CD14-positive monocyte (primary cell): ENCODE data around the gene CARD9. TPM values are rescaled to one million over a fixed set of nuclear protein-coding genes. Genes with fewer than 3 reads are reported as not detected.

Experiments
- DNase-seq, 3 donors: peaks; one replicate each; pipeline ENCODE4 v3.0.0-alpha.2; 2011 to 2022
- H2AFZ ChIP-seq: 2 replicates; pipeline ENCODE4 v1.6.0; 2012; ENCODE audit warnings: mild to moderate bottlenecking, low read depth, low read length, inconsistent platforms; ENCODE audit not compliant: insufficient read depth, poor library complexity, severe bottlenecking
- H3K27ac ChIP-seq, 2 donors: 1 replicate in 1 of 2; 2 replicates in 1 of 2; pipeline ENCODE4 v1.5.1; 2012 to 2013; ENCODE audit warnings: low read length in 2 of 2, control low read depth in 1 of 2, inconsistent platforms in 1 of 2, low read depth in 1 of 2, mild to moderate bottlenecking in 1 of 2
- H3K27me3 ChIP-seq, 2 donors: one replicate each; pipeline versions ENCODE4 v1.6.0 to v1.6.1; 2011 to 2013; ENCODE audit warnings: low read length in 2 of 2; ENCODE audit not compliant: control insufficient read depth in 2 of 2, insufficient read depth in 2 of 2
- H3K36me3 ChIP-seq, 2 donors: replicated peaks in 1 of 2; 1 replicate in 1 of 2; 2 replicates in 1 of 2; pipeline versions ENCODE4 v1.5.1 to v1.6.1; 2012 to 2013; ENCODE audit warnings: low read length in 2 of 2, control low read depth in 1 of 2, inconsistent platforms in 1 of 2, mild to moderate bottlenecking in 1 of 2; ENCODE audit not compliant: insufficient read depth in 2 of 2, control insufficient read depth in 1 of 2
- H3K4me1 ChIP-seq, 2 donors: 1 replicate in 1 of 2; 2 replicates in 1 of 2; pipeline versions ENCODE4 v1.5.1 to v1.6.1; 2012 to 2013; ENCODE audit warnings: low read length in 2 of 2, control low read depth in 1 of 2, inconsistent platforms in 1 of 2, mild to moderate bottlenecking in 1 of 2, moderate library complexity in 1 of 2; ENCODE audit not compliant: insufficient read depth in 2 of 2, control insufficient read depth in 1 of 2
- H3K4me2 ChIP-seq: replicated peaks from 2 replicates; pipeline ENCODE3; 2012; ENCODE audit warnings: low read length, moderate library complexity, mild to moderate bottlenecking; ENCODE audit not compliant: poor library complexity, severe bottlenecking; ENCODE audit errors: extremely low read depth
- H3K4me3 ChIP-seq, 3 experiments: fragments of 200-600 bp in 1 of 3; sonication (generic) in 1 of 3; replicated peaks in 1 of 3; 1 replicate in 2 of 3; 2 replicates in 1 of 3; pipeline ENCODE4 v1.5.1; 2011 to 2013; ENCODE audit warnings: low read length in 3 of 3, mild to moderate bottlenecking in 3 of 3, control low read depth in 2 of 3, low read depth in 2 of 3, inconsistent platforms in 1 of 3, moderate library complexity in 1 of 3
- H3K79me2 ChIP-seq: 2 replicates; pipeline ENCODE4 v1.6.0; 2012; ENCODE audit warnings: mild to moderate bottlenecking, control low read depth, inconsistent platforms, low read length, moderate library complexity; ENCODE audit not compliant: insufficient read depth
- H3K9ac ChIP-seq: 2 replicates; pipeline ENCODE4 v1.6.0; 2017; ENCODE audit warnings: low read length, mild to moderate bottlenecking; ENCODE audit not compliant: insufficient read depth, poor library complexity, severe bottlenecking
- H3K9me3 ChIP-seq, 2 donors: replicated peaks in 1 of 2; 1 replicate in 1 of 2; 2 replicates in 1 of 2; pipeline versions ENCODE4 v1.5.1 to v1.6.1; 2012 to 2013; ENCODE audit warnings: low read length in 2 of 2, control low read depth in 1 of 2; ENCODE audit not compliant: control insufficient read depth in 1 of 2, insufficient read depth in 1 of 2
- H4K20me1 ChIP-seq: 2 replicates; pipeline ENCODE4 v1.6.0; 2012; ENCODE audit warnings: mild to moderate bottlenecking, low read length, control low read depth, moderate library complexity; ENCODE audit not compliant: insufficient read depth
- H3K27ac Mint-ChIP-seq, 7 donors: one replicate each; pipeline ENCODE4 v1.8.0; 2020; ENCODE audit warnings: mild to moderate bottlenecking in 7 of 7, mixed read lengths in 7 of 7, moderate library complexity in 6 of 7, inconsistent platforms in 2 of 7
- H3K27me3 Mint-ChIP-seq, 3 donors: one replicate each; pipeline ENCODE4 v1.8.0; 2021 to 2022; ENCODE audit warnings: low read depth in 3 of 3, mild to moderate bottlenecking in 3 of 3, mixed read lengths in 3 of 3, moderate library complexity in 3 of 3, inconsistent platforms in 1 of 3
- H3K36me3 Mint-ChIP-seq, 2 donors: one replicate each; pipeline ENCODE4 v1.8.0; 2020; ENCODE audit warnings: mixed read lengths in 2 of 2, inconsistent platforms in 1 of 2, mild to moderate bottlenecking in 1 of 2
- H3K4me1 Mint-ChIP-seq: one replicate; pipeline ENCODE4 v1.8.0; 2020; ENCODE audit warnings: mild to moderate bottlenecking, mixed read lengths
- H3K4me3 Mint-ChIP-seq, 2 donors: one replicate each; pipeline ENCODE4 v1.8.0; 2020; ENCODE audit warnings: mild to moderate bottlenecking in 2 of 2, mixed read lengths in 2 of 2, moderate library complexity in 1 of 2
- H3K9me3 Mint-ChIP-seq, 7 donors: one replicate each; pipeline ENCODE4 v1.8.0; 2020 to 2022; ENCODE audit warnings: mixed read lengths in 7 of 7, mild to moderate bottlenecking in 6 of 7, moderate library complexity in 6 of 7, inconsistent platforms in 2 of 7
- CTCF ChIP-seq: fragments of 200-600 bp; IDR thresholded peaks from one replicate; pipeline ENCODE4 v1.8.0; 2022; ENCODE audit warnings: antibody characterized with exemption, mild to moderate bottlenecking
- WGBS: methylation state at CpG from one replicate; pipeline ENCODE4 v1.1.5; 2013; ENCODE audit warnings: missing lambda C conversion rate; ENCODE audit not compliant: insufficient coverage; 5-methylcytosine and 5-hydroxymethylcytosine counted together
- intact Hi-C, 2 donors: fragments of 100-400 bp; cut with micrococcal nuclease; formaldehyde crosslinking; loops; one replicate each; pipeline versions ENCODE4 v1.15.0 to v1.15.1; 2023
- polyA plus RNA-seq, 3 donors: library from polyadenylated mRNA; depleted of rRNA in 1 of 3; unstranded in 2 of 3; stranded (reverse) in 1 of 3; fragments of 300-500 nt in 2 of 3; fragments of >200 nt in 1 of 3; fragmentation: Illumina TruSeq in 2 of 3; gene quantifications; 1 replicate in 2 of 3; 2 replicates in 1 of 3; pipeline ENCODE4 v1.2.3, GENCODE V29; 2012 to 2021

CARD9 gene
- polyA plus RNA-seq, 3 donors = 34.3 to 108 (median 41.4) TPM

GRCh38 chr9:136372561-136373299, 739 bp downstream of the CARD9 start:
- Mint-ChIP-seq H3K27ac (peak overlapping the region; percentile 70 to 94 (median 92)), H3K4me3 (peak overlapping the region; percentile 94), H3K36me3 (peaks cover 23 to 41% of the 10 kb centered on the region in 2 donors), H3K27me3 (no peaks in the 10 kb centered on the region), H3K9me3 (no peaks in the 10 kb centered on the region), H3K4me1 (peaks cover 27% of the 10 kb centered on the region)
- Histone ChIP-seq H3K27ac (peak overlapping the region; percentile 45 to 75), H4K20me1 (peaks cover 40% of the 10 kb centered on the region), H2AFZ (peak overlapping the region; percentile 80), H3K4me1 (peaks cover 38 to 45% of the 10 kb centered on the region in 2 donors), H3K36me3 (peaks cover 38 to 42% of the 10 kb centered on the region in 2 donors), H3K79me2 (peaks cover 25% of the 10 kb centered on the region), H3K9me3 (no peaks in the 10 kb centered on the region), H3K27me3 (no peaks in the 10 kb centered on the region), H3K9ac (peak overlapping the region; percentile 71), H3K4me3 (peak overlapping the region; percentile 67 to 88 (median 85)), H3K4me2 (peak overlapping the region; percentile 98)
- DNase-seq = peak; percentile 76 to 87 (median 81)
- intact Hi-C loops = loop anchor here in 1 of 2 donors (2.0 kb wide), 1 partner anchor 28 kb away; the partner anchor contains the start of gene SNAPC4
- WGBS = 2% methylated on average over 21 of the region's 21 CpGs
- no peak for TF ChIP-seq CTCF

GRCh38 chr9:136372006-136372405, 1.5 kb downstream of the CARD9 start:
- peaks cover 30 to 38% of the 10 kb centered on the region in 2 donors for H3K4me1 ChIP-seq
- peak overlapping the region; percentile 67 to 88 (median 85) for H3K4me3 ChIP-seq
- TF ChIP-seq CTCF = no peak
- H3K27me3 ChIP-seq = no peaks in the 10 kb centered on the region
- H3K36me3 ChIP-seq = peaks cover 44 to 49% of the 10 kb centered on the region in 2 donors
- intact Hi-C loops = loop anchor here in 1 of 2 donors (2.0 kb wide), 1 partner anchor 29 kb away; the partner anchor contains the start of gene SNAPC4
- peak overlapping the region; percentile 80 for H2AFZ ChIP-seq
- peak overlapping the region; percentile 98 for H3K4me2 ChIP-seq
- H3K9ac ChIP-seq = peak overlapping the region; percentile 71
- Mint-ChIP-seq H3K9me3 (no peaks in the 10 kb centered on the region), H3K36me3 (peaks cover 25 to 45% of the 10 kb centered on the region in 2 donors), H3K27me3 (no peaks in the 10 kb centered on the region), H3K4me3 (peak overlapping the region; percentile 94), H3K27ac (peak overlapping the region; percentile 70 to 94 (median 92)), H3K4me1 (peaks cover 23% of the 10 kb centered on the region)
- H3K79me2 ChIP-seq = peaks cover 25% of the 10 kb centered on the region
- H4K20me1 ChIP-seq = peaks cover 40% of the 10 kb centered on the region
- no peaks in the 10 kb centered on the region for H3K9me3 ChIP-seq
- 86% methylated on average over 21 of the region's 21 CpGs for WGBS
- H3K27ac ChIP-seq = peak overlapping the region; percentile 45 to 75
- no peak for DNase-seq
